A549 (cell line): ENCODE measurements around the gene SND1. TPM values are rescaled to one million over a fixed set of nuclear protein-coding genes. Genes with fewer than 3 reads are reported as not detected.
A peak's percentile ranks its signal among the peaks of the same experiment; 100 is the strongest.

Experiments used
- ATAC-seq, 2 experiments: fragments of 200-7000 bp in 1 of 2; fragments of >200 bp in 1 of 2; cut with Nextera tagmentation in 1 of 2; cut with Tn5 transposase in 1 of 2; 3 replicates each; pipeline versions ENCODE4 v1.8.0 to v1.9.1; 2018 to 2020; ENCODE audit warnings: mild to moderate bottlenecking in 1 of 2, moderate library complexity in 1 of 2
- CTCF ChIA-PET: fragments of 300-600 bp; sonication (Branson Sonifier 250); formaldehyde crosslinking; extraction: SDS; loops from one replicate; lab custom pipeline; 2021; ENCODE audit warnings: antibody characterized with exemption, inconsistent platforms; lab: Yijun Ruan, JAX
- POLR2A ChIA-PET: fragments of 350-600 bp; formaldehyde crosslinking; extraction: SDS; loops from one replicate; lab custom pipeline; 2021; ENCODE audit warnings: antibody characterized with exemption, inconsistent platforms; lab: Yijun Ruan, JAX
- DNase-seq, 2 experiments: peaks; one replicate each; pipeline versions ENCODE4 v3.0.0 to v3.0.0-alpha.2; 2011 to 2016; ENCODE audit warnings: low read depth in 1 of 2, low spot score in 1 of 2
- FAIRE-seq: peaks from 2 replicates; lab custom pipeline; 2011; peaks lifted over from hg19 to GRCh38; lab: Jason Lieb, UNC
- H3K27ac ChIP-seq, 2 experiments: fragments of >200 bp; sonication (Bioruptor Twin); formaldehyde crosslinking; 3 replicates each; pipeline ENCODE4 v1.5.1; 2016 to 2017
- H3K4me1 ChIP-seq: fragments of >200 bp; sonication (Bioruptor Twin); formaldehyde crosslinking; 3 replicates; pipeline ENCODE4 v1.6.1; 2016
- H3K4me2 ChIP-seq: fragments of >200 bp; sonication (Bioruptor Twin); formaldehyde crosslinking; 3 replicates; pipeline ENCODE4 v1.6.1; 2016
- H3K4me3 ChIP-seq: fragments of >200 bp; sonication (Bioruptor Twin); formaldehyde crosslinking; 3 replicates; pipeline ENCODE4 v1.5.1; 2016
- H3K9me3 ChIP-seq: fragments of >200 bp; sonication (Bioruptor Twin); formaldehyde crosslinking; 3 replicates; pipeline ENCODE4 v1.6.1; 2016
- CBX2 ChIP-seq: fragments of 200-600 bp; sonication (generic); IDR thresholded peaks from 2 replicates; pipeline ENCODE4 v1.6.1; 2016; ENCODE audit warnings: low read depth, mild to moderate bottlenecking, borderline replicate concordance
- CBX8 ChIP-seq: fragments of 200-600 bp; sonication (generic); IDR thresholded peaks from 2 replicates; pipeline ENCODE4 v1.6.1; 2016
- CEBPB ChIP-seq, 2 experiments: fragments of >200 bp in 1 of 2; sonication (Bioruptor Twin) in 1 of 2; formaldehyde crosslinking in 1 of 2; IDR thresholded peaks; 2 replicates each; pipeline ENCODE4 v1.6.1; 2012 to 2016
- CHD2 ChIP-seq: fragments of 150-350 bp; IDR thresholded peaks from 2 replicates; pipeline ENCODE4 v1.6.1; 2014; ENCODE audit warnings: low read length; ENCODE audit not compliant: partially characterized antibody
- EHMT2 ChIP-seq: fragments of 200-600 bp; sonication (generic); IDR thresholded peaks from 2 replicates; pipeline ENCODE4 v1.6.1; 2016; ENCODE audit warnings: antibody characterized with exemption, low read depth, mild to moderate bottlenecking, moderate library complexity
- ESRRA ChIP-seq: fragments of 150-350 bp; IDR thresholded peaks from 2 replicates; pipeline ENCODE4 v1.6.1; 2014; ENCODE audit warnings: mild to moderate bottlenecking, low read length, borderline replicate concordance
- FOSB ChIP-seq: fragments of 250-450 bp; sonication (Bioruptor Pico); IDR thresholded peaks from 2 replicates; pipeline ENCODE4 v1.5.0; 2020; ENCODE audit warnings: mild to moderate bottlenecking, moderate library complexity
- GATA3 ChIP-seq: IDR thresholded peaks from 2 replicates; pipeline ENCODE4 v1.6.1; 2012; ENCODE audit warnings: borderline replicate concordance
- HDAC2 ChIP-seq: fragments of 200-600 bp; sonication (generic); IDR thresholded peaks from 2 replicates; pipeline ENCODE4 v1.6.1; 2016
- HEYL ChIP-seq: fragments of 250-450 bp; sonication (Bioruptor Pico); IDR thresholded peaks from 2 replicates; pipeline ENCODE4 v1.8.0; 2021; ENCODE audit warnings: mild to moderate bottlenecking, moderate library complexity
- HOXA7 ChIP-seq: fragments of 250-450 bp; sonication (Bioruptor Pico); IDR thresholded peaks from 2 replicates; pipeline ENCODE4 v1.5.0; 2020; ENCODE audit warnings: mild to moderate bottlenecking, moderate library complexity
- HOXB5 ChIP-seq: fragments of 250-450 bp; sonication (Bioruptor Pico); IDR thresholded peaks from 2 replicates; pipeline ENCODE4 v1.5.0; 2020; ENCODE audit warnings: mild to moderate bottlenecking, moderate library complexity
- KDM1A ChIP-seq: fragments of 200-600 bp; sonication (generic); IDR thresholded peaks from 2 replicates; pipeline ENCODE4 v1.6.1; 2016; ENCODE audit warnings: low read depth, mild to moderate bottlenecking
- KDM5A ChIP-seq: fragments of 200-600 bp; sonication (generic); IDR thresholded peaks from 2 replicates; pipeline ENCODE4 v1.6.1; 2016; ENCODE audit warnings: antibody characterized with exemption, mild to moderate bottlenecking
- MAFK ChIP-seq: fragments of 450-650 bp; IDR thresholded peaks from 2 replicates; pipeline ENCODE4 v1.6.1; 2014; ENCODE audit not compliant: partially characterized antibody
- MYC ChIP-seq: IDR thresholded peaks from 2 replicates; pipeline ENCODE4 v1.6.1; 2012; ENCODE audit warnings: mild to moderate bottlenecking, inconsistent platforms, low read length, improper control_type of control experiment, borderline replicate concordance
- PHF8 ChIP-seq: fragments of 200-600 bp; sonication (generic); IDR thresholded peaks from 2 replicates; pipeline ENCODE4 v1.6.1; 2016; ENCODE audit warnings: low read depth, mild to moderate bottlenecking, antibody characterized with exemption, moderate library complexity, borderline replicate concordance
- POLR2A ChIP-seq: IDR thresholded peaks from 2 replicates; pipeline ENCODE4 v1.6.1; 2012; ENCODE audit warnings: mild to moderate bottlenecking, low read length
- POLR2AphosphoS2 ChIP-seq: conservative IDR thresholded peaks from 2 replicates; pipeline ENCODE4 v1.6.1; 2012; ENCODE audit warnings: low read length, improper control_type of control experiment, inconsistent platforms
- RAD21 ChIP-seq, 2 experiments: fragments of >200 bp in 1 of 2; sonication (Bioruptor Twin) in 1 of 2; formaldehyde crosslinking in 1 of 2; IDR thresholded peaks in 1 of 2; conservative IDR thresholded peaks in 1 of 2; 2 replicates in 1 of 2; 3 replicates in 1 of 2; pipeline ENCODE4 v1.6.1; 2012 to 2018; ENCODE audit warnings: inconsistent platforms in 1 of 2
- RARB ChIP-seq: fragments of 250-450 bp; sonication (Bioruptor Pico); IDR thresholded peaks from 2 replicates; pipeline ENCODE4 v1.8.0; 2021; ENCODE audit warnings: mild to moderate bottlenecking, moderate library complexity
- RCOR1 ChIP-seq: fragments of 150-350 bp; IDR thresholded peaks from 2 replicates; pipeline ENCODE4 v1.6.1; 2014; ENCODE audit warnings: antibody characterized with exemption, low read length, low read depth
- SREBF2 ChIP-seq: fragments of 450-650 bp; IDR thresholded peaks from 2 replicates; pipeline ENCODE4 v1.6.1; 2014; ENCODE audit warnings: mild to moderate bottlenecking, moderate library complexity
- ZC3H11A ChIP-seq: fragments of 450-650 bp; IDR thresholded peaks from 2 replicates; pipeline ENCODE4 v1.6.1; 2014; ENCODE audit warnings: antibody characterized with exemption, mild to moderate bottlenecking
- ZFP36 ChIP-seq: fragments of 450-650 bp; IDR thresholded peaks from 2 replicates; pipeline ENCODE4 v1.6.1; 2014; ENCODE audit warnings: borderline replicate concordance; ENCODE audit not compliant: partially characterized antibody
- ZSCAN20 ChIP-seq: fragments of 250-450 bp; sonication (Bioruptor Pico); IDR thresholded peaks from 2 replicates; pipeline ENCODE4 v1.8.0; 2022; ENCODE audit warnings: mild to moderate bottlenecking, moderate library complexity
- WGBS: methylation state at CpG from one replicate; pipeline ENCODE4 v1.1.6; 2017; ENCODE audit errors: missing lambda C conversion rate; 5-methylcytosine and 5-hydroxymethylcytosine counted together
- polyA plus RNA-seq, 4 experiments: library from polyadenylated mRNA; depleted of rRNA in 3 of 4; stranded (reverse); fragments of >200 nt; fragmentation: RNase III in 1 of 4; extraction: RNeasy Plus Mini Kit Qiagen cat#74134 plus additional on column Dnase treatment in 1 of 4; gene quantifications; 2 replicates in 3 of 4; 3 replicates in 1 of 4; pipeline ENCODE4 v1.2.3, GENCODE V29; 2011 to 2017
- TF ChIP-seq, protein P1 (sequence below): IDR thresholded peaks from 2 replicates; pipeline ENCODE4 v1.6.1; 2012
- TF ChIP-seq, protein P2 (sequence below): IDR thresholded peaks from 2 replicates; pipeline ENCODE4 v1.6.1; 2012
- TF ChIP-seq, protein P3 (sequence below): fragments of 450-650 bp; IDR thresholded peaks from 2 replicates; pipeline ENCODE4 v1.6.1; 2014; ENCODE audit warnings: antibody characterized with exemption
- TF ChIP-seq, protein P4 (sequence below): fragments of 250-450 bp; sonication (Bioruptor Pico); IDR thresholded peaks from 2 replicates; pipeline ENCODE4 v1.5.0; 2021; ENCODE audit warnings: mild to moderate bottlenecking, moderate library complexity, borderline replicate concordance

SND1 gene
- polyA plus RNA-seq, 2 of the 4 experiments (the other 2 are of a cell fraction), result 102 to 138 TPM

DNA sequence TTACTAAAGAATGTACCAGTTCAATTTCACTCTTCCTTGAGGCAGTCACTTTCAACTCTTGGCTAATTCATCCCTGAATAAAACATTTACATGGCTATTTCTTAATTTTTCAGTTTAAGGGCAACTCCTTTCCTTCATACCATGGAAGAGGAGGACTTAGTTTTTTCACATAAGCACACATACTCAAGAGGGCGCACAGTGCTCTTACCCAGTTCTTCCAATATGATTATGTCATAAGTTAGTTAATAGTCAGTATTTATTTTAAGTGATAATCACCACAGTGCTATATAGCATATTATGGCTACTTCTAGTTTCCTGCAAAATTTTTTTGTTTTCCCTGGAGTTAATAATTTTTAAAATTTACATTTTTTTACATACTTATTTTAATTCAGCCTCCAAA, 58.6 kb downstream of the SND1 start:
- Histone ChIP-seq H3K9me3 (peaks cover 21% of the 10 kb centered on the region), H3K27ac (no peak overlapping the region), H3K4me3 (no peak overlapping the region), H3K4me2 (no peak overlapping the region), H3K4me1 (peaks cover 10% of the 10 kb centered on the region; the same call in 1 of the 3 replicates)
- POLR2A ChIA-PET, result no interaction called here
- no peak for FAIRE-seq
- TF ChIP-seq RAD21 (conservative IDR thresholded peaks at IDR 0.05 in 1 of 2, IDR thresholded peaks at IDR 0.05 in 1 of 2) (no peak), POLR2A (no peak), EHMT2 (no peak), KDM5A (no peak), HDAC2 (no peak), ZC3H11A (no peak), GATA3 (no peak), KDM1A (no peak), FOSB (CRISPR knock-in tag) (no peak), POLR2AphosphoS2 (no peak), ZSCAN20 (CRISPR knock-in tag) (no peak), CBX8 (no peak), CEBPB (IDR thresholded peaks at IDR 0.05) (no peak), HOXB5 (CRISPR knock-in tag) (no peak), ESRRA (no peak), ZFP36 (no peak), MYC (no peak), HOXA7 (no peak), RARB (CRISPR knock-in tag) (no peak)
- TF ChIP-seq, protein P1, sequence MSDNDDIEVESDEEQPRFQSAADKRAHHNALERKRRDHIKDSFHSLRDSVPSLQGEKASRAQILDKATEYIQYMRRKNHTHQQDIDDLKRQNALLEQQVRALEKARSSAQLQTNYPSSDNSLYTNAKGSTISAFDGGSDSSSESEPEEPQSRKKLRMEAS, result no peak
- CTCF ChIA-PET, result interaction anchor here (3.9 to 5.3 kb wide), 3 partner anchors 23 to 500 kb away, joined by 17 to 81 read pairs (median 22); no protein-coding TSS in a partner anchor
- 97% methylated on average over 1 of the region's 1 CpG for WGBS
- ATAC-seq, result no peak
- no peak for DNase-seq

DNA sequence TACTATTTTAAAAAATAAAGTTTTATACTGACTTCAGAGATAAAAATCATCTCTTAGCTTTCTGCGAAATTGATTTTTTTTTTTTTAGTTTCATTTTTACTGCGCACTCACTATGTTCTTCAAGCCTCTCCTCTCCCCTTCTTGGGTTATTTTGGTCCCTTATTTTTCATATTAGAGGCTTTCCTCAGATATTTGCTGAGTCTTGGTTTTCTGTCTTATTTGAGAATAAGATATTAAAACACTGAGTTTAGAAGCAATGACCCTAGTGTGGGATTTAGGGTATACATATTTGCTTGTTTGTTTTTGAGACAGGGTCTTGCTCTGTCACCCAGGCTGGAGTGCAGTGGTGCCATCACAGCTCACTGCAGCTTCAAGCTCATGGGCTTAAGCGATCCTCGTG, 59.9 kb downstream of the SND1 start:
- Histone ChIP-seq H3K4me2 (no peak overlapping the region), H3K9me3 (peaks cover 21% of the 10 kb centered on the region), H3K4me3 (no peak overlapping the region), H3K4me1 (peaks cover 9% of the 10 kb centered on the region; the same call in 1 of the 3 replicates), H3K27ac (no peak overlapping the region)
- FAIRE-seq (no peak), DNase-seq (no peak), ATAC-seq (no peak)
- POLR2A ChIA-PET, result no interaction called here
- TF ChIP-seq, protein P2, sequence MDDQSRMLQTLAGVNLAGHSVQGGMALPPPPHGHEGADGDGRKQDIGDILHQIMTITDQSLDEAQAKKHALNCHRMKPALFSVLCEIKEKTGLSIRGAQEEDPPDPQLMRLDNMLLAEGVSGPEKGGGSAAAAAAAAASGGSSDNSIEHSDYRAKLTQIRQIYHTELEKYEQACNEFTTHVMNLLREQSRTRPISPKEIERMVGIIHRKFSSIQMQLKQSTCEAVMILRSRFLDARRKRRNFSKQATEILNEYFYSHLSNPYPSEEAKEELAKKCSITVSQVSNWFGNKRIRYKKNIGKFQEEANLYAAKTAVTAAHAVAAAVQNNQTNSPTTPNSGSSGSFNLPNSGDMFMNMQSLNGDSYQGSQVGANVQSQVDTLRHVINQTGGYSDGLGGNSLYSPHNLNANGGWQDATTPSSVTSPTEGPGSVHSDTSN, result no peak
- TF ChIP-seq SREBF2 (no peak), ZFP36 (no peak), MAFK (peak; percentile 26), CBX2 (no peak), CHD2 (no peak)
- 97% methylated on average over 4 of the region's 4 CpGs for WGBS
- CTCF ChIA-PET, result interaction anchor here (0.6 to 2.2 kb wide), 3 partner anchors 14 to 498 kb away, joined by 3 to 13 read pairs (median 3); no protein-coding TSS in a partner anchor

DNA sequence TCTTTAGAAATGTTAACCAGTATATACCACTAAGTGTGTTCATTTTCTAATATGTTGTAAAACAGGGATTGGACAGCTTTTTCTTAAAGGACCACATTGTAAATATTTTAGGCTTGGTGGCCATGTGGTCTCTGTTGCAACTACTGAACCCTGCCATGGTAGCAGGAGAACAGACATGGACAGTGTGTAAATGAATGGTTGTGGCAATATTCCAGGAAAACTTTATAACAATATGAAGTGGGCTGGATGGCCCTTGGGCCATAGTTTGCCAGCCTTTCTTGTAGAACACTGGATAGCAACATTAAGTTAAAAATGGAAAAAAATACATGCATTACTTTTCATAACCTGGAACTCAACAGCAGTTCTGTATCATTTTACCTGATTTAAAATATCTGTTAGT, 61.0 kb downstream of the SND1 start:
- H3K4me2 ChIP-seq, result no peak overlapping the region
- peaks cover 21% of the 10 kb centered on the region for H3K9me3 ChIP-seq
- ATAC-seq (no peak), FAIRE-seq (no peak), DNase-seq (no peak)
- H3K4me1 ChIP-seq, result no peaks in the 10 kb centered on the region
- H3K27ac ChIP-seq, result no peak overlapping the region
- CTCF ChIA-PET, result interaction anchor here (0.6 to 2.2 kb wide), 6 partner anchors 12 to 500 kb away, joined by 3 to 13 read pairs (median 3); no protein-coding TSS in a partner anchor
- TF ChIP-seq RAD21 (conservative IDR thresholded peaks at IDR 0.05 in 1 of 2, IDR thresholded peaks at IDR 0.05 in 1 of 2) (no peak), KDM5A (no peak), HEYL (CRISPR knock-in tag) (no peak), RCOR1 (no peak), HOXA7 (no peak), PHF8 (no peak)
- TF ChIP-seq, protein P3, sequence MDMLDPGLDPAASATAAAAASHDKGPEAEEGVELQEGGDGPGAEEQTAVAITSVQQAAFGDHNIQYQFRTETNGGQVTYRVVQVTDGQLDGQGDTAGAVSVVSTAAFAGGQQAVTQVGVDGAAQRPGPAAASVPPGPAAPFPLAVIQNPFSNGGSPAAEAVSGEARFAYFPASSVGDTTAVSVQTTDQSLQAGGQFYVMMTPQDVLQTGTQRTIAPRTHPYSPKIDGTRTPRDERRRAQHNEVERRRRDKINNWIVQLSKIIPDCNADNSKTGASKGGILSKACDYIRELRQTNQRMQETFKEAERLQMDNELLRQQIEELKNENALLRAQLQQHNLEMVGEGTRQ, result no peak
- TF ChIP-seq, protein P4, sequence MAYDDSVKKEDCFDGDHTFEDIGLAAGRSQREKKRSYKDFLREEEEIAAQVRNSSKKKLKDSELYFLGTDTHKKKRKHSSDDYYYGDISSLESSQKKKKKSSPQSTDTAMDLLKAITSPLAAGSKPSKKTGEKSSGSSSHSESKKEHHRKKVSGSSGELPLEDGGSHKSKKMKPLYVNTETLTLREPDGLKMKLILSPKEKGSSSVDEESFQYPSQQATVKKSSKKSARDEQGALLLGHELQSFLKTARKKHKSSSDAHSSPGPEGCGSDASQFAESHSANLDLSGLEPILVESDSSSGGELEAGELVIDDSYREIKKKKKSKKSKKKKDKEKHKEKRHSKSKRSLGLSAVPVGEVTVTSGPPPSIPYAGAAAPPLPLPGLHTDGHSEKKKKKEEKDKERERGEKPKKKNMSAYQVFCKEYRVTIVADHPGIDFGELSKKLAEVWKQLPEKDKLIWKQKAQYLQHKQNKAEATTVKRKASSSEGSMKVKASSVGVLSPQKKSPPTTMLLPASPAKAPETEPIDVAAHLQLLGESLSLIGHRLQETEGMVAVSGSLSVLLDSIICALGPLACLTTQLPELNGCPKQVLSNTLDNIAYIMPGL, result no peak
- POLR2A ChIA-PET, result no interaction called here
- no peak overlapping the region for H3K4me3 ChIP-seq
